ENCODE data around the gene IGSF9B.

DNA sequence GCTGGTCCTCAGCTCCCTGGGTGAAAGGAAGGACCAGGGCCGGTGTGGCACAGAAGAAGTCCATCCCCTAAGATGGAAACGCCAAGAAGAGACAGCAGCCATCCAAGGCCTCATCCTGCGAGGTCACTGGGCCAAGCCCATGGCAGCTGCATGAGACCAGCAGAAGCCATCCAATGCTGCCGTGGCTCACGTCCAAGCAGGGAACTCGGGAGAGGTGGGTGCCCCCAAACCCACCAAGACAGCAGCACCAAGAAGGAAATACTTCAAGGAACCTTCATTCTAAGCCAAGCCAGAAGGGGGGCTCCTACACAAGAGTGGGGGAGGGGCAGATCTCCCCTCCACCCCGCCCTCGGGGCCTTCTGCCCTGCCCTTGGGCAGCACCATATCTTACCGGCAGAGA lies 49.6 kb downstream of the IGSF9B start:
- TF ChIP-seq, protein P1, sequence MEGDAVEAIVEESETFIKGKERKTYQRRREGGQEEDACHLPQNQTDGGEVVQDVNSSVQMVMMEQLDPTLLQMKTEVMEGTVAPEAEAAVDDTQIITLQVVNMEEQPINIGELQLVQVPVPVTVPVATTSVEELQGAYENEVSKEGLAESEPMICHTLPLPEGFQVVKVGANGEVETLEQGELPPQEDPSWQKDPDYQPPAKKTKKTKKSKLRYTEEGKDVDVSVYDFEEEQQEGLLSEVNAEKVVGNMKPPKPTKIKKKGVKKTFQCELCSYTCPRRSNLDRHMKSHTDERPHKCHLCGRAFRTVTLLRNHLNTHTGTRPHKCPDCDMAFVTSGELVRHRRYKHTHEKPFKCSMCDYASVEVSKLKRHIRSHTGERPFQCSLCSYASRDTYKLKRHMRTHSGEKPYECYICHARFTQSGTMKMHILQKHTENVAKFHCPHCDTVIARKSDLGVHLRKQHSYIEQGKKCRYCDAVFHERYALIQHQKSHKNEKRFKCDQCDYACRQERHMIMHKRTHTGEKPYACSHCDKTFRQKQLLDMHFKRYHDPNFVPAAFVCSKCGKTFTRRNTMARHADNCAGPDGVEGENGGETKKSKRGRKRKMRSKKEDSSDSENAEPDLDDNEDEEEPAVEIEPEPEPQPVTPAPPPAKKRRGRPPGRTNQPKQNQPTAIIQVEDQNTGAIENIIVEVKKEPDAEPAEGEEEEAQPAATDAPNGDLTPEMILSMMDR (IDR thresholded peaks at IDR 0.05; ENCODE audit: low read depth, low read length), result no peak
- no peak for TF ChIP-seq EZH2phosphoT487 (IDR thresholded peaks at IDR 0.05; ENCODE audit: low read depth)

All from OCI-LY3 (cell line).